Prostate gland (tissue), 2 donors: Measurements from ENCODE around the gene FLOT2. TPM values are rescaled to one million over a fixed set of nuclear protein-coding genes. Genes with fewer than 3 reads are reported as not detected.

Experiments used
- DNase-seq: peaks from one replicate; pipeline ENCODE4 v3.0.0-alpha.2; 2019; ENCODE audit warnings: low spot score
- H3K27ac ChIP-seq, 2 donors: fragments of 200-600 bp; sonication (generic); 2 replicates each; pipeline ENCODE4 v1.5.1; 2017 to 2019
- H3K27me3 ChIP-seq: fragments of 200-600 bp; sonication (generic); replicated peaks from 2 replicates; pipeline ENCODE4 v1.5.1; 2019; ENCODE audit not compliant: insufficient read depth
- H3K36me3 ChIP-seq, 2 donors: fragments of 200-600 bp; sonication (generic); 1 replicate in 1 of 2; 2 replicates in 1 of 2; pipeline versions ENCODE4 v1.5.1 to v1.8.1; 2017 to 2019
- H3K4me1 ChIP-seq: fragments of 200-600 bp; sonication (generic); replicated peaks from 2 replicates; pipeline ENCODE4 v1.5.1; 2019
- H3K4me3 ChIP-seq, 2 donors: fragments of 200-600 bp; sonication (generic); 2 replicates each; pipeline ENCODE4 v1.5.1; 2017 to 2019
- H3K9me3 ChIP-seq: fragments of 200-600 bp; sonication (generic); 2 replicates; pipeline ENCODE4 v1.5.1; 2017
- CTCF ChIP-seq, 4 experiments: fragments of 200-600 bp in 2 of 4; fragments of 450-650 bp in 2 of 4; sonication (generic) in 2 of 4; IDR thresholded peaks; 1 replicate in 3 of 4; 2 replicates in 1 of 4; pipeline ENCODE4 v1.5.1; 2016 to 2019; ENCODE audit warnings: antibody characterized with exemption in 4 of 4, mild to moderate bottlenecking in 2 of 4, moderate library complexity in 2 of 4
- POLR2A ChIP-seq: fragments of 450-650 bp; IDR thresholded peaks from one replicate; pipeline ENCODE4 v1.6.1; 2016; ENCODE audit warnings: antibody characterized with exemption, mild to moderate bottlenecking
- POLR2AphosphoS5 ChIP-seq: sonication (generic); formaldehyde crosslinking; IDR thresholded peaks from one replicate; pipeline ENCODE4 v1.6.1; 2017; ENCODE audit warnings: antibody characterized with exemption
- WGBS: methylation state at CpG from one replicate; pipeline ENCODE4 v1.1.5; 2018; 5-methylcytosine and 5-hydroxymethylcytosine counted together
- intact Hi-C: fragments of 100-400 bp; cut with DNase I; formaldehyde crosslinking; loops from one replicate; pipeline ENCODE4 v1.14.2; 2022
- total RNA-seq, 2 donors: library from RNA; depleted of rRNA; stranded (reverse); fragments of >200 nt; gene quantifications; one replicate each; pipeline ENCODE4 v1.1.0, GENCODE V29; 2016

Gene FLOT2
- total RNA-seq, 2 donors from 2014 or later = 82.9 to 121 TPM

- DNase-seq = no peak
- no peaks in the 10 kb centered on the region for H3K27me3 ChIP-seq
- H3K4me3 ChIP-seq = peak overlapping the region; percentile 51 to 63
- H3K27ac ChIP-seq = peak overlapping the region; percentile 69 to 74
- intact Hi-C loops = loop anchor here (10.0 kb wide), 1 partner anchor 91 kb away; no protein-coding TSS in a partner anchor
- TF ChIP-seq POLR2A (no peak), POLR2AphosphoS5 (no peak), CTCF (IDR thresholded peaks at IDR 0.05) (no peak)
- H3K4me1 ChIP-seq = peaks cover 5% of the 10 kb centered on the region
- 14% methylated on average over 5 of the region's 5 CpGs for WGBS
- no peaks in the 10 kb centered on the region for H3K9me3 ChIP-seq
- peaks cover 3 to 8% of the 10 kb centered on the region in 2 donors for H3K36me3 ChIP-seq
Measured at GRCh38 chr17:28855336-28855679, 42.2 kb downstream of the FLOT2 start.

- TF ChIP-seq POLR2A (peak; percentile 53), POLR2AphosphoS5 (peak; percentile 92), CTCF (IDR thresholded peaks at IDR 0.05) (peak in 3 of 4 experiments; percentile 11 to 22 (median 18))
- intact Hi-C loops = loop anchor here (10.0 kb wide), 1 partner anchor 90 kb away; no protein-coding TSS in a partner anchor
- 1% methylated on average over 35 of the region's 42 CpGs for WGBS
Measured at GRCh38 chr17:28854457-28855335, 42.8 kb downstream of the FLOT2 start, which contains the start of gene ERAL1. Gene ERAL1, plus strand, starts transcription at chr17:28855016. Its CDS starts 19 bp downstream, at chr17:28855035.

GRCh38 chr17:28853295-28853694 lies 44.2 kb downstream of the FLOT2 start:
- intact Hi-C loops = loop anchor here (10.0 kb wide), 1 partner anchor 88 kb away; no protein-coding TSS in a partner anchor
- no peak overlapping the region for H3K4me3 ChIP-seq
- TF ChIP-seq CTCF (IDR thresholded peaks at IDR 0.05) = no peak
- H3K36me3 ChIP-seq = no peaks in the 10 kb centered on the region
- no peaks in the 10 kb centered on the region for H3K27me3 ChIP-seq
- H3K27ac ChIP-seq = no peak overlapping the region
- 98% methylated on average over 2 of the region's 2 CpGs for WGBS
- peaks cover 5% of the 10 kb centered on the region for H3K4me1 ChIP-seq
- no peak for DNase-seq
- H3K9me3 ChIP-seq = no peaks in the 10 kb centered on the region

More at GRCh38 chr17:28854457-28855335, 42.8 kb downstream of the FLOT2 start, which contains the start of gene ERAL1:
- peak; percentile 86 for DNase-seq
- peak within 1 kb of the TSS; percentile 51 to 63 for H3K4me3 ChIP-seq
- H3K27me3 ChIP-seq = no peaks in the 10 kb centered on the region
- peaks cover 3 to 8% of the 10 kb centered on the region in 2 donors for H3K36me3 ChIP-seq
- H3K27ac ChIP-seq = peak within 1 kb of the TSS; percentile 69 to 74
- no peaks in the 10 kb centered on the region for H3K9me3 ChIP-seq
- peaks cover 5% of the 10 kb centered on the region for H3K4me1 ChIP-seq

GRCh38 chr17:28849281-28849680 lies 48.3 kb downstream of the FLOT2 start:
- intact Hi-C loops = no loop called here
- no peak overlapping the region for H3K27ac ChIP-seq
- no peaks in the 10 kb centered on the region for H3K4me1 ChIP-seq
- TF ChIP-seq POLR2A (no peak), CTCF (IDR thresholded peaks at IDR 0.05) (no peak), POLR2AphosphoS5 (no peak)
- no peaks in the 10 kb centered on the region for H3K9me3 ChIP-seq
- no peak for DNase-seq
- no peak overlapping the region for H3K4me3 ChIP-seq
- no peaks in the 10 kb centered on the region for H3K27me3 ChIP-seq
- WGBS = 79% methylated on average over 5 of the region's 5 CpGs
- no peaks in the 10 kb centered on the region for H3K36me3 ChIP-seq
